ENCODE results near the gene PCDHGA11.
"Not testable (repeated sequence)": the region's sequence is repeated elsewhere in the genome, so short reads cannot be mapped to it uniquely, and the experiment has no call there.

PCDHGA11 gene

DNA sequence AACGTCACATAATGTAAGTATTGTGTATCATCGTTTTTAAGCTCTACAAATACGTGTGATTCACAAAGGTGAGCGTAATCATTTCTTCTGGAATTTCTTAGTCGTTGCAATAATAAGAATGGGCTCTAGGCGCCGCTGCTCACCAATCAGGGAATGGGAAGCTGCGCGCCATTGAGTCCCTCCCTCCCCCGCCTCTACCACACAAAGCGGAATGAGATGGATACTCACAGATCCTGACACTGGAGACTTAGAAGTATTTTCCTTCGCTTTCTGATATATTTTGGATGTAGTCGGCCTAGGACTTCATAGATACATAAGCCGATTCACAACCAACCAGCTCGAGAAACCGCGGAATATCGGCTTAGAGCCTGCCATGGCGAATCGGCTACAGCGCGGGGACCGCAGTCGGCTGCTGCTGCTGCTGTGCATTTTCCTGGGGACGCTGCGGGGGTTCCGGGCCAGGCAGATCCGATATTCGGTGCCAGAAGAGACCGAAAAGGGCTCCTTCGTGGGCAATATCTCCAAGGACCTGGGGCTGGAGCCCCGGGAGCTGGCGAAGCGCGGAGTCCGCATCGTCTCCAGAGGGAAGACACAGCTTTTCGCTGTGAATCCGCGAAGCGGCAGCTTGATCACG is at the start of gene PCDHGA11:
PCDHGA11 (plus strand) TSS at position 197 of the 634 bp plus-strand sequence; CDS start at position 374, 177 bp downstream.
- no peak for DNase-seq

DNA sequence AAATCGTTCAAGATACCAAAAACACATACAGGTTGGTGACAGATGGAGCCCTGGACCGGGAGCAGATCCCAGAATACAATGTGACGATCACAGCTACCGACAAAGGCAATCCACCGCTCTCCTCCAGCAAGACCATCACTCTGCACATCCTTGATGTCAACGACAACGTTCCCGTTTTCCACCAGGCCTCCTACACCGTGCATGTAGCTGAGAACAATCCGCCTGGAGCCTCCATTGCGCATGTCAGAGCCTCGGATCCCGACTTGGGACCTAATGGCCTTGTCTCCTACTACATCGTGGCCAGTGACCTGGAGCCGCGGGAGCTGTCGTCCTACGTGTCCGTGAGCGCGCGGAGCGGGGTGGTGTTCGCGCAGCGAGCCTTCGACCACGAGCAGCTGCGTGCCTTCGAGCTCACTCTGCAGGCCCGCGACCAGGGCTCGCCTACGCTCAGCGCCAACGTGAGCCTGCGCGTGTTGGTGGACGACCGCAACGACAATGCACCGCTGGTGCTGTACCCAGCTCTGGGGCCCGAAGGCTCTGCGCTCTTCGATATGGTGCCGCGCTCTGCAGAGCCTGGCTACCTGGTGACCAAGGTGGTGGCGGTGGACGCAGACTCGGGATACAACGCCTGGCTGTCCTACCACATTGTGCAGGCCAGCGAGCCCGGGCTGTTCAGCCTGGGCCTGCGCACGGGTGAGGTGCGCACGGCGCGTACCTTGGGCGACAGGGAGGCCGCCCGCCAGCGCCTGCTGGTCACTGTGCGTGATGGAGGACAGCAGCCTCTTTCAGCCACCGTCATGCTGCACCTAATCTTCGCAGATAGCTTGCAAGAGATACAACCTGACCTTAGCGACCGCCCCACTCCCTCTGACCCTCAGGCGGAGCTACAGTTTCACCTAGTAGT is 49.0 kb upstream of the PCDHGA11 start:
- no peak for DNase-seq

DNA sequence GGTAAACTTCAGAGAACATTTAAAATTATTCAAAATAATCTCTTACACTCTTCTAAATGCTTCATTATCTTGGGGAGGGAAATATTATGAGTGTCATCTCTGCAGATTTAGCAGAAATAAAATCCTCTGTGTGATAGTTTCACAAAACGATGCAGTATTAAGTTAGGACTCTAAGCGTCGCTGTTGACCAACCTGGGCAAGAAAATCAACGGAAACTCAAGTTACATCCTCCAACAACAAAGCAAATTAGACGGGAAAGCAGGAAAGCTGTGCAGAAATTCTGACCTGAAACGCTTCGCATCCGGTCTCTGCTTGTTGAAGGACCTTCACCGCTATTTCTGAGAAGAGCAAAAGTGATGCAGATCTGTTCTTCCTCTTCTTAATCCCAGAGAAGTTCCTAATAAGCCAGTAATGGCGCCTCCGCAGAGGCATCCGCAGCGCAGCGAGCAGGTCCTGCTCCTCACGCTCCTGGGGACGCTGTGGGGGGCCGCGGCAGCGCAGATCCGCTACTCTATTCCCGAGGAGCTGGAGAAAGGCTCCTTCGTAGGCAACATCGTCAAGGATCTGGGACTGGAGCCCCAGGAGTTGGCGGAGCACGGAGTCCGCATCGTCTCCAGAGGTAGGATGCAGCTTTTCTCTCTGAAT is 47.1 kb upstream of the PCDHGA11 start, which contains the start of gene PCDHGA6:
PCDHGA6 (plus strand) TSS at position 219 of the 645 bp plus-strand sequence; CDS start at position 412, 193 bp downstream.
- DNase-seq: no peak

DNA sequence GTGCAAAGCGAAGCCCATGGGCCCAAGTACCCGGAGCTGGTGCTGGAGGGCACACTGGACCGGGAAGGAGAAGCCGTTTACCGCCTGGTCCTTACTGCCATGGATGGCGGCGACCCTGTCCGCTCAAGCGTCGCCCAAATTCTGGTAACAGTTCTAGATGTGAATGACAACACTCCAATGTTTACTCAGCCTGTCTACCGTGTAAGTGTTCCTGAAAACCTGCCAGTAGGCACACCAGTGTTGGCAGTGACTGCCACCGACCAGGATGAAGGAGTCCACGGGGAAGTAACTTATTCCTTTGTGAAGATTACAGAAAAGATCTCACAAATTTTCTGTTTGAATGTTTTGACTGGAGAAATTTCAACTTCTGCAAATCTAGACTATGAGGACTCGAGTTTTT is 46.2 kb upstream of the PCDHGA11 start:
- no peak for DNase-seq

DNA sequence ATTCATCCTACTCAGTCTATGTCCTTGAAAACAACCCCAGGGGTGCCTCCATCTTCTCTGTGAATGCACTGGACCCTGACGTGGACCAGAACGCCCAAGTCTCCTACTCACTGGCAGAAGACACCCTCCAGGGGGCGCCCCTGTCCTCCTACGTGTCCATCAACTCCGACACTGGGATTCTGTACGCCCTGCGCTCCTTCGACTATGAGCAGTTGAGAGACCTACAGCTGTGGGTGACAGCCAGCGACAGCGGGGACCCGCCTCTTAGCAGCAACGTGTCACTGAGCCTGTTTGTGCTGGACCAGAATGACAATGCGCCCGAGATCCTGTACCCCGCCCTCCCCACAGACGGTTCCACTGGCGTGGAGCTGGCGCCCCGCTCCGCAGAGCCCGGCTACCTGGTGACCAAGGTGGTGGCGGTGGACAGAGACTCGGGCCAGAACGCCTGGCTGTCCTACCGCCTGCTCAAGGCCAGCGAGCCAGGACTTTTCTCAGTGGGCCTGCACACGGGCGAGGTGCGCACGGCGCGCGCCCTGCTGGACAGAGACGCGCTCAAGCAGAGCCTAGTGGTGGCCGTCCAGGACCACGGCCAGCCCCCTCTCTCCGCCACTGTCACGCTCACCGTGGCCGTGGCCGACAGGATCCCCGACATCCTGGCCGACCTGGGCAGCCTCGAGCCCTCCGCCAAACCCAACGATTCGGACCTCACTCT is 45.3 kb upstream of the PCDHGA11 start:
- not testable (repeated sequence) for DNase-seq

DNA sequence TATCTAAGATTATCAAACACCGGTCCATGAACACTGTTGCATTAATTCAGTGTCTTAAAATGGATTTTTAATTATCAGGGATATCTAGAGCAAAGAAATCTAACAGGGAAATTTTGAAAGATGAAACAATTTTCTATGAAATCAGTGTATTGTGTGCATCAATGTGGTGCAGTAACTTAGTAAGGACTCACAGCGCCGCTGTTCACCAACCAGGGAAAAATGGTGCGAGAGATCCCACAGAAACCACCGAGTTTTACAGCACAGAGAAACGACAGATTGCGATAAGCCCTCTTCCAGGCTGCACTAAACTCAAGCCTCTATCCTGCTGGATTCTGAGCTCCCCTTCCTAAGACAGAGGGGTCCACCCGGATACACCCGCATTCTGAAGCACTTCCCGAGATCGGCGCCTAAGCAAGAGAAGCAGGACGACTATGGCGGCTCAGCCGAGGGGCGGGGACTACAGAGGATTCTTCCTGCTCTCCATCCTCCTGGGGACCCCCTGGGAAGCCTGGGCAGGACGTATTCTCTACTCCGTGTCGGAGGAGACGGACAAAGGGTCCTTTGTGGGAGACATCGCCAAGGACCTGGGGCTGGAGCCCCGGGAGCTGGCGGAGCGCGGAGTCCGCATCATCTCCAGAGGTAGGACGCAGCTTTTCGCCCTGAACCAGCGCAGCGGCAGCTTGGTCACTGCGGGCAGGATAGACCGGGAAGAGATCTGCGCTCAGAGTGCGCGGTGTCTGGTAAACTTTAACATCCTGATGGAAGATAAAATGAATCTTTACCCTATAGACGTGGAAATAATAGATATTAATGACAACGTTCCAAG is 38.2 kb upstream of the PCDHGA11 start, which contains the start of gene PCDHGA7:
PCDHGA7 (plus strand) TSS at position 274 of the 826 bp plus-strand sequence; CDS start at position 432, 158 bp downstream.
- DNase-seq: peak; percentile 60

DNA sequence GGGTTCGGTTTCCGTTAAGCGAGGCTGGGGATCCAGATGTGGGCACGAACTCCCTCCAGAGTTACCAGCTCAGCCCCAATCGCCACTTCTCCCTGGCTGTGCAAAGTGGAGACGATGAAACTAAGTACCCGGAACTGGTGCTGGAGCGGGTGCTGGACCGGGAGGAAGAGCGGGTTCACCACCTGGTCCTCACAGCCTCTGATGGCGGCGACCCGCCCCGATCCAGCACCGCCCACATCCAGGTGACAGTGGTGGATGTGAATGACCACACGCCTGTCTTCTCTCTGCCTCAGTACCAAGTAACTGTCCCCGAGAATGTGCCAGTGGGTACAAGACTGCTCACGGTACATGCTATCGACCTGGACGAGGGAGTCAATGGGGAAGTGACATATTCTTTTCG is 37.5 kb upstream of the PCDHGA11 start:
- no peak for DNase-seq

DNA sequence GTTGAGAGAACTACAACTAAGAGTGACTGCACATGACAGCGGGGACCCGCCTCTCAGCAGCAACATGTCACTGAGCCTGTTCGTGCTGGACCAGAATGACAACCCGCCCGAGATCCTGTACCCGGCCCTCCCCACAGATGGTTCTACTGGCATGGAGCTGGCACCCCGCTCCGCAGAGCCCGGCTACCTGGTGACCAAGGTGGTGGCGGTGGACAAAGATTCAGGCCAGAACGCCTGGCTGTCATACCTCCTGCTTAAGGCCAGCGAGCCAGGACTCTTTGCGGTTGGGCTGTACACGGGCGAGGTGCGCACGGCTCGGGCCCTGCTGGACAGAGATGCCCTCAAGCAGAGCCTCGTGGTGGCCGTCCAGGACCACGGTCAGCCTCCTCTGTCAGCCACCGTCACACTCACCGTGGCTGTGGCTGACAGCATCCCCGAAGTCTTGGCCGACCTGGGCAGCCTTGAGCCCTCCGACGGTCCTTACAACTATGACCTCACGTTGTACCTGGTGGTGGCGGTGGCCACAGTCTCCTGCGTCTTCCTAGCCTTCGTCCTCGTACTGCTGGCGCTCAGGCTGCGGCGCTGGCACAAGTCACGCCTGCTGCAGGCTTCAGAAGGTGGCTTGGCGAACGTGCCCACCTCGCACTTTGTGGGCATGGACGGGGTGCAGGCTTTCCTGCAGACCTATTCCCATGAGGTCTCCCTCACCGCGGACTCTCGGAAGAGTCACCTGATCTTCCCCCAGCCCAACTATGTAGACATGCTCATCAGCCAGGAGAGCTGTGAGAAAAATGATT is 36.2 kb upstream of the PCDHGA11 start:
- no peak for DNase-seq

DNA sequence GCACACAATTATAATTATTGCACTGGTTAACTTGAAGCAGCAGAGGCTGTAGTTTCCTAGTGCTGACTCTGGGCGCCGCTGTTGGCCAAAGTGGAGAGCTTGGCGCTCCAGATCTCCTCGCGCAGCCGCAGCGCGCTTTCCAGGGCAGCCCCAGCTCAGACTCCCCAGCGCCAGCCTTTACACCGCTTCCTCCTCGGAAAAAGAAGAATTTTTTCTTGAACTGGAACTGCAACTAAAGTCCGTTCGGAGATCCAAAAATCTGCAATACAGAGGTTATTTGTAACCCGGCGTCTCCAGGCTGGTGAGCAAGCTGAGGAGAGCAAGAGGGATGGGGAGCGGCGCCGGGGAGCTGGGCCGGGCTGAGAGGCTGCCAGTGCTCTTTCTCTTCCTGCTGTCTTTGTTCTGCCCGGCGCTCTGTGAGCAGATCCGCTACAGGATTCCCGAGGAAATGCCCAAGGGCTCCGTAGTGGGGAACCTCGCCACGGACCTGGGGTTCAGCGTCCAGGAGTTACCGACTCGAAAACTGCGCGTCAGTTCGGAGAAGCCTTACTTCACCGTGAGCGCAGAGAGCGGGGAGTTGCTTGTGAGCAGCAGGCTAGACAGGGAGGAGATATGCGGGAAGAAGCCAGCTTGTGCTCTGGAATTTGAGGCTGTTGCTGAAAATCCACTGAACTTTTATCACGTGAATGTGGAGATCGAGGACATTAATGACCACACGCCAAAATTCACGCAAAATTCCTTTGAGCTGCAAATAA is 33.1 kb upstream of the PCDHGA11 start, which contains the start of gene PCDHGB4:
PCDHGB4 (plus strand) TSS at position 142 of the 755 bp plus-strand sequence; CDS start at position 329, 187 bp downstream.
- DNase-seq: not testable (repeated sequence)

DNA sequence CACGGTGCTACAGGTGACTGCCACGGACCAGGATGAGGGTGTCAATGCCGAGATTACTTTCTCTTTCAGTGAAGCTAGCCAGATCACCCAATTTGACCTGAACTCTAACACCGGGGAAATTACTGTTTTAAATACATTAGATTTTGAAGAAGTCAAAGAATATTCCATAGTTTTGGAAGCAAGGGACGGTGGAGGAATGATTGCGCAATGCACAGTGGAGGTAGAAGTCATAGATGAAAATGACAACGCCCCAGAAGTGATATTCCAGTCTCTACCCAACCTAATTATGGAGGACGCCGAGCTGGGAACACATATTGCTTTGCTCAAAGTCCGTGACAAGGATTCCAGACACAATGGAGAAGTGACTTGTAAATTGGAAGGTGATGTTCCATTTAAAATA is 32.2 kb upstream of the PCDHGA11 start:
- DNase-seq: no peak

DNA sequence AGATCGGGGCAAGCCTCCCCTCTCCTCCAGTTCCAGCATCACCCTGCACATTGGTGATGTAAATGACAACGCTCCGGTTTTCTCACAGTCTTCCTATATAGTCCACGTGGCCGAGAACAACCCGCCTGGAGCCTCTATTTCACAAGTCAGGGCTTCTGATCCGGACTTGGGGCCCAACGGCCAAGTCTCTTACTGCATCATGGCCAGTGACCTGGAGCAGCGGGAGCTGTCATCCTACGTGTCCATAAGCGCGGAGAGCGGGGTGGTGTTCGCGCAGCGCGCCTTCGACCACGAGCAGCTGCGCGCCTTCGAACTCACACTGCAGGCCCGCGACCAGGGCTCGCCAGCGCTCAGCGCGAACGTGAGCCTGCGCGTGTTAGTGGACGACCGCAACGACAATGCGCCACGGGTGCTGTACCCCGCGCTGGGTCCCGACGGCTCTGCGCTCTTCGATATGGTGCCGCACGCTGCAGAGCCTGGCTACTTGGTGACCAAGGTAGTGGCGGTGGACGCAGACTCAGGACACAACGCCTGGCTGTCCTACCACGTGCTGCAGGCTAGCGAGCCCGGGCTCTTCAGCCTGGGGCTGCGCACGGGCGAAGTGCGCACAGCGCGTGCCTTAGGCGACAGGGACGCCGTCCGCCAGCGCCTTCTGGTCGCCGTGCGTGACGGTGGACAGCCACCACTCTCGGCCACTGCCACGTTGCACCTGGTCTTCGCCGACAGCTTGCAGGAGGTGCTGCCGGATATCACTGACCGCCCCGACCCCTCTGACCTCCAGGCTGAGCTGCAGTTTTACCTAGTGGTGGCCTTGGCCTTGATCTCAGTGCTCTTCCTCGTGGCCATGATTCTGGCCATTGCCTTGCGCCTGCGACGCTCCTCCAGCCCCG is 31.5 kb upstream of the PCDHGA11 start:
- no peak for DNase-seq

DNA sequence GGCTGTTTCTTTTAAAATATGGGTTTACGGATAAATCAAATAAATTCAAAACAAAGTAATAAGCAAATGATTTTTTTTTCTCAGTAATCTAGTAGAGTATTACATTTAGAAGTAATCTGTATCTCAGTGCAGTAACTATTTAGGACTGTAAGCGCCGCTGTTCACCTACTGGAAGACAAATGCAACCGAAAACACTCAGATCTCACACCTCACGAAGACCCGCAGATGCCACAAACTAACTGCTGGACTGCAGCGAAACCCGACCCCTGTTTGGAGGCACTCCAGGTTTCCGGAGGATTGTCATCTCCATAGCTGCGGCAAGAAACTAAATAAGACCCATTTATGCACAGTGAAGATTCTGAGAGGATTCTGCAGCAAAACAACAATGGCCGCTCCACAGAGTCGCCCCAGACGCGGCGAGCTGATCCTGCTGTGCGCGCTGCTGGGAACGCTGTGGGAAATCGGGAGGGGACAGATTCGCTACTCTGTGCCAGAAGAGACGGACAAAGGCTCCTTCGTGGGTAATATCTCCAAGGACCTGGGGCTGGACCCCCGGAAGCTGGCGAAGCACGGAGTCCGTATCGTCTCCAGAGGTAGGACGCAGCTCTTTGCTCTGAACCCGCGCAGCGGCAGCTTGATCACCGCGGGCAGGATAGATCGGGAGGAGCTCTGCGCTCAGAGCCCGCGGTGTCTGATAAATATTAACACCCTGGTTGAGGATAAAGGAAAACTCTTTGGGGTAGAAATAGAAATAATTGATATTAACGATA is 28.2 kb upstream of the PCDHGA11 start, which contains the start of gene PCDHGA8:
PCDHGA8 (plus strand) TSS at position 205 of the 770 bp plus-strand sequence; CDS start at position 386, 181 bp downstream.
- DNase-seq: no peak

DNA sequence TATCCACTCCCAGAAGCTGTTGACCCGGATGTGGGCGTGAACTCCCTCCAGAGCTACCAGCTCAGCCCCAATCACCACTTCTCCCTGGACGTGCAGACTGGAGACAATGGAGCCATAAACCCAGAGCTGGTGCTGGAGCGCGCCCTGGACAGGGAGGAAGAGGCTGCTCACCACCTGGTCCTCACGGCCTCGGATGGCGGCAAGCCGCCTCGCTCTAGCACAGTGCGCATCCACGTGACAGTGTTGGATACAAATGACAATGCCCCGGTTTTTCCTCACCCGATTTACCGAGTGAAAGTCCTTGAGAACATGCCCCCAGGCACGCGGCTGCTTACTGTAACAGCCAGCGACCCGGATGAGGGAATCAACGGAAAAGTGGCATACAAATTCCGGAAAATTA is 27.6 kb upstream of the PCDHGA11 start:
- DNase-seq: no peak

DNA sequence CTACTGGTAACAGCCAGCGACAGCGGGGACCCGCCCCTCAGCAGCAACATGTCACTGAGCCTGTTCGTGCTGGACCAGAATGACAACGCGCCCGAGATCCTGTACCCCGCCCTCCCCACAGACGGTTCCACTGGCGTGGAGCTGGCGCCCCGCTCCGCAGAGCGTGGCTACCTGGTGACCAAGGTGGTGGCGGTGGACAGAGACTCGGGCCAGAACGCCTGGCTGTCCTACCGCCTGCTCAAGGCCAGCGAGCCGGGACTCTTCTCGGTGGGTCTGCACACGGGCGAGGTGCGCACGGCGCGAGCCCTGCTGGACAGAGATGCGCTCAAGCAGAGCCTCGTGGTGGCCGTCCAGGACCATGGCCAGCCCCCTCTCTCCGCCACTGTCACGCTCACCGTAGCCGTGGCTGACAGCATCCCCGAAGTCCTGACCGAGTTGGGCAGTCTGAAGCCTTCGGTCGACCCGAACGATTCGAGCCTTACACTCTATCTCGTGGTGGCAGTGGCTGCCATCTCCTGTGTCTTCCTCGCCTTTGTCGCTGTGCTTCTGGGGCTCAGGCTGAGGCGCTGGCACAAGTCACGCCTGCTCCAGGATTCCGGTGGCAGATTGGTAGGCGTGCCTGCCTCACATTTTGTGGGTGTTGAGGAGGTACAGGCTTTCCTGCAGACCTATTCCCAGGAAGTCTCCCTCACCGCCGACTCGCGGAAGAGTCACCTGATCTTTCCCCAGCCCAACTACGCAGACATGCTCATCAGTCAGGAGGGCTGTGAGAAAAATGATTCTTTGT is 26.3 kb upstream of the PCDHGA11 start:
- not testable (repeated sequence) for DNase-seq

DNA sequence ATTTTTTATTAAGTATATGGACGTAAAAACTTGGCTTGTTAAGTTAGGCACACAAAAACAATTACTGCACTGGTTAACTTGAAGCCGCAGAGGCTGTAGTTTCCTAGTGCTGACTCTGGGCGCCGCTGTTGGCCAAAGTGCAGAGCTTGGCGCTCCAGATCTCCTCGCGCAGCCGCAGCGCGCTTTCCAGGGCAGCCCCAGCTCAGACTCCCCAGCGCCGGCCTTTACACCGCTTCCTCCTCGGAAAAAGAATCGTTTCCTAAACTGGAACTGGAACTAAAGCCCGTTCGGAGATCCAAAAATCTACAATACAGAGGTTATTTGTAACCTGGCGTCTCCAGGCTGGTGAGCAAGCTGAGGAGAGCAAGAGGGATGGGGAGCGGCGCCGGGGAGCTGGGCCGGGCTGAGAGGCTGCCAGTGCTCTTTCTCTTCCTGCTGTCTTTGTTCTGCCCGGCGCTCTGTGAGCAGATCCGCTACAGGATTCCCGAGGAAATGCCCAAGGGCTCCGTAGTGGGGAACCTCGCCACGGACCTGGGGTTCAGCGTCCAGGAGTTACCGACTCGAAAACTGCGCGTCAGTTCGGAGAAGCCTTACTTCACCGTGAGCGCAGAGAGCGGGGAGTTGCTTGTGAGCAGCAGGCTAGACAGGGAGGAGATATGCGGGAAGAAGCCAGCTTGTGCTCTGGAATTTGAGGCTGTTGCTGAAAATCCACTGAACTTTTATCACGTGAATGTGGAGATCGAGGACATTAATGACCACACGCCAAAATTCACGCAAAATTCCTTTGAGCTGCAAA is 22.9 kb upstream of the PCDHGA11 start, which contains the start of gene PCDHGB5:
PCDHGB5 (plus strand) TSS at position 192 of the 796 bp plus-strand sequence; CDS start at position 373, 181 bp downstream.
- not testable (repeated sequence) for DNase-seq

DNA sequence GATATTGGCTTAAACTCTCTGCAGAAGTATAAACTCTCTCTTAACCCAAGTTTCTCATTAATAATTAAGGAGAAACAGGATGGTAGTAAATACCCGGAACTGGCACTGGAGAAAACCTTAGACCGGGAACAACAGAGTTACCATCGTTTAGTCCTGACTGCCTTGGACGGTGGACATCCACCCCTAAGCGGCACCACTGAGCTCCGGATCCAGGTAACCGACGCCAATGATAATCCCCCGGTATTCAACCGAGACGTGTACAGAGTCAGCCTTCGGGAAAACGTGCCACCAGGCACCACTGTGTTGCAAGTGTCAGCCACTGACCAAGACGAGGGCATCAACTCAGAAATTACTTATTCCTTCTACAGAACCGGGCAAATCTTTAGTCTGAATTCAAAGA is 22.2 kb upstream of the PCDHGA11 start:
- DNase-seq: no peak

All from NCI-H2227 treated with DMSO at 0.1 percent for 48 hours (cell line).